Measurements from ENCODE around the gene DHH. TPM values are rescaled to one million over a fixed set of nuclear protein-coding genes. Genes with fewer than 3 reads are reported as not detected.

Gene DHH
- total RNA-seq: under 1 TPM; under 0.01 to 0.33 TPM

GRCh38 chr12:49094160-49094974 lies at the start of gene DHH:
Gene DHH (minus strand): TSS chr12:49094801. CDS start chr12:49094512, 289 bp downstream.

GRCh38 chr12:49131051-49131893 lies 36.7 kb upstream of the DHH start, which contains the start of gene TUBA1B:
Gene TUBA1B (minus strand): TSS chr12:49131395. CDS start chr12:49131300, 95 bp downstream.

GRCh38 chr12:49110464-49111155 lies 16.0 kb upstream of the DHH start, which contains the start of gene LMBR1L:
Gene LMBR1L (minus strand): TSS chr12:49110847. CDS start chr12:49110555, 292 bp downstream.

GRCh38 chr12:49069507-49070346 lies 24.9 kb downstream of the DHH start, which contains the start of gene RHEBL1:
Gene RHEBL1 (minus strand): TSS chr12:49069979. CDS start chr12:49069785, 194 bp downstream.

GRCh38 chr12:49060237-49061156 lies 34.1 kb downstream of the DHH start, which contains the start of gene KMT2D:
Gene KMT2D (minus strand): TSS chr12:49060794. CDS start chr12:49055324, 5,470 bp downstream.

Small RNA genes within 50 kb of the gene (small RNA-seq; reads per million reads assigned to genes)
- 0 reads per million in 2 donors for gene RF00019

Other genes starting within 250 kb of the DHH start
- 10 to 100 TPM; 57.5 to 85.6 TPM for gene DDX23, start 242.6 kb downstream of the DHH start, total RNA-seq
- gene RND1, start 228.9 kb downstream of the DHH start, total RNA-seq: under 1 TPM in 1 of 2 donors, not detected in 1; 0.33 TPM
- 10 to 100 TPM in 1 of 2 donors, 1 to 10 TPM in 1; 5.5 to 16.3 TPM for gene FKBP11, start 169.3 kb downstream of the DHH start, total RNA-seq
- gene ARF3, start 137.3 kb downstream of the DHH start, total RNA-seq: 10 to 100 TPM; 65.7 to 70.3 TPM
- not detected for gene WNT10B, start 123.1 kb downstream of the DHH start, total RNA-seq
- not detected for gene WNT1, start 116.5 kb downstream of the DHH start, total RNA-seq
- under 1 TPM; under 0.01 TPM for gene DDN, start 95.4 kb downstream of the DHH start, total RNA-seq
- gene PRKAG1, start 76.0 kb downstream of the DHH start, total RNA-seq: 10 to 100 TPM; 65.7 to 72.6 TPM
- 10 to 100 TPM; 25.8 to 38.6 TPM for gene KMT2D, start 34.0 kb downstream of the DHH start, total RNA-seq
- 1 to 10 TPM; 1.4 to 6.3 TPM for gene RHEBL1, start 24.8 kb downstream of the DHH start, total RNA-seq
- gene LMBR1L, start 16.0 kb upstream of the DHH start, total RNA-seq: 10 to 100 TPM; 32.3 to 42.3 TPM
- 1,000 to 10,000 TPM; 1,307 to 3,075 TPM for gene TUBA1B, start 36.6 kb upstream of the DHH start, total RNA-seq
- gene TUBA1A, start 94.3 kb upstream of the DHH start, total RNA-seq: 100 to 1,000 TPM; 525 to 648 TPM
- 100 to 1,000 TPM; 341 to 945 TPM for gene TUBA1C, start 170.3 kb upstream of the DHH start, total RNA-seq
- not detected for gene PRPH, start 200.3 kb upstream of the DHH start, total RNA-seq
- gene TROAP, start 228.5 kb upstream of the DHH start, total RNA-seq: 10 to 100 TPM; 26.8 to 45.0 TPM
- gene C1QL4, start 242.4 kb upstream of the DHH start, total RNA-seq: under 1 TPM in 1 of 2 donors, not detected in 1; under 0.01 TPM